Esophagus squamous epithelium (tissue), 5 donors: ENCODE results near the gene CIZ1. TPM values are rescaled to one million over a fixed set of nuclear protein-coding genes. Genes with fewer than 3 reads are reported as not detected.
"Not testable (repeated sequence)": the region's sequence is repeated elsewhere in the genome, so short reads cannot be mapped to it uniquely, and the experiment has no call there.

Experiments used
- DNase-seq: peaks from one replicate; lab custom pipeline; 2025; lab: John Stamatoyannopoulos, UW
- H3K27ac ChIP-seq, 4 donors: fragments of 200-600 bp; sonication (generic); one replicate each; pipeline ENCODE4 v1.5.1; 2016 to 2019; ENCODE audit warnings: mild to moderate bottlenecking in 1 of 4
- H3K27me3 ChIP-seq, 4 donors: fragments of 200-600 bp; sonication (generic); 1 replicate in 3 of 4; 2 replicates in 1 of 4; pipeline versions ENCODE4 v1.5.1 to v1.6.0; 2017 to 2021; ENCODE audit warnings: antibody characterized with exemption in 1 of 4
- H3K36me3 ChIP-seq, 3 donors: fragments of 200-600 bp; sonication (generic); one replicate each; pipeline ENCODE4 v1.5.1; 2016 to 2019
- H3K4me1 ChIP-seq, 3 donors: fragments of 200-600 bp; sonication (generic); one replicate each; pipeline ENCODE4 v1.5.1; 2017 to 2019
- H3K4me3 ChIP-seq, 4 donors: fragments of 200-600 bp; sonication (generic); 1 replicate in 3 of 4; 2 replicates in 1 of 4; pipeline ENCODE4 v1.5.1; 2016 to 2019; ENCODE audit warnings: mild to moderate bottlenecking in 2 of 4, moderate library complexity in 1 of 4
- H3K9me3 ChIP-seq, 3 donors: fragments of 200-600 bp; sonication (generic); one replicate each; pipeline ENCODE4 v1.5.1; 2016 to 2019
- POLR2A ChIP-seq, 4 donors: fragments of 450-650 bp; IDR thresholded peaks; one replicate each; pipeline ENCODE4 v1.6.1; 2017; ENCODE audit warnings: antibody characterized with exemption in 4 of 4, mild to moderate bottlenecking in 4 of 4, moderate library complexity in 3 of 4
- WGBS, 2 donors: methylation state at CpG; one replicate each; pipeline ENCODE4 v1.1.5; 2018; 5-methylcytosine and 5-hydroxymethylcytosine counted together
- intact Hi-C: fragments of 100-400 bp; cut with DNase I; formaldehyde crosslinking; loops from one replicate; pipeline ENCODE4 v1.15.0; 2022
- total RNA-seq, 4 donors: library from RNA; depleted of rRNA; stranded (reverse); fragments of >200 nt; gene quantifications; one replicate each; pipeline ENCODE4 v1.1.0, GENCODE V29; 2016
- TF ChIP-seq, protein P1 (sequence below), 6 experiments: fragments of 450-650 bp in 4 of 6; fragments of 200-600 bp in 2 of 6; sonication (generic) in 2 of 6; IDR thresholded peaks; one replicate each; pipeline ENCODE4 v1.5.1; 2016 to 2019; ENCODE audit warnings: antibody characterized with exemption in 6 of 6, mild to moderate bottlenecking in 4 of 6, moderate library complexity in 4 of 6
- donor health status: DM: yes; HTN: yes; CAD: no.

Gene CIZ1
- total RNA-seq, 4 donors from 2014 or later: 31.0 to 74.6 (median 43.7) TPM

DNA sequence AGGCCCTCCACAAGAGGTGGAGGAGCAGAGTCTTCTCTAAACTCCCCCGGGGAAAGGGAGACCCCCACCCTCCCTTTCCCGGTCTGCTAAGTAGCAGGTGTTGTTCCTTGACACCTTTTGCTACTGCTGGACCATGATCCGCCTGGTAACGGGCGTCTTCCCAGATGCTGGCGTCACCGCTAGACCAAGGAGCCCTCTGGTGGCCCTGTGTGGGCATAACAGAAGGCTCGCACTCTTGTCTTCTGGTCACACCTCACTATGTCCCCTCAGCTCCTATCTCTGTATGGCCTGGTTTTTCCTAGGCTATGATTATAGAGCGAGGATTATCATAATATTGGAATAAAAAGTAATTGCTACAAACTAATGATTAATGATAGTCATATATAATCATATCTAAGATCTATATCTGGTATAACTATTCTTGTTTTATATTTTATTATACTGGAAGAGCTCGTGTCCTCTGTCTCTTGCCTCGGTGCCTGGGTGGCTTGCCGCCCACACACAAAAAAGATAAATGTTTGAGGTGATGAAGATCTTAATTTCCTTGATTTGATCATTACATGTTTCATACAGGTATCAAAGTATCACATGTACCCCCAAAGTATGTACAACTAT is 61.3 kb downstream of the CIZ1 start:
- H3K27ac ChIP-seq, H3K9me3 ChIP-seq, H3K36me3 ChIP-seq, H3K27me3 ChIP-seq, intact Hi-C loops, H3K4me3 ChIP-seq, DNase-seq: not testable (repeated sequence)
- WGBS, 2 donors: 22 to 57% methylated on average over 5 to 10 of the region's 12 CpGs
- TF ChIP-seq, protein P1, sequence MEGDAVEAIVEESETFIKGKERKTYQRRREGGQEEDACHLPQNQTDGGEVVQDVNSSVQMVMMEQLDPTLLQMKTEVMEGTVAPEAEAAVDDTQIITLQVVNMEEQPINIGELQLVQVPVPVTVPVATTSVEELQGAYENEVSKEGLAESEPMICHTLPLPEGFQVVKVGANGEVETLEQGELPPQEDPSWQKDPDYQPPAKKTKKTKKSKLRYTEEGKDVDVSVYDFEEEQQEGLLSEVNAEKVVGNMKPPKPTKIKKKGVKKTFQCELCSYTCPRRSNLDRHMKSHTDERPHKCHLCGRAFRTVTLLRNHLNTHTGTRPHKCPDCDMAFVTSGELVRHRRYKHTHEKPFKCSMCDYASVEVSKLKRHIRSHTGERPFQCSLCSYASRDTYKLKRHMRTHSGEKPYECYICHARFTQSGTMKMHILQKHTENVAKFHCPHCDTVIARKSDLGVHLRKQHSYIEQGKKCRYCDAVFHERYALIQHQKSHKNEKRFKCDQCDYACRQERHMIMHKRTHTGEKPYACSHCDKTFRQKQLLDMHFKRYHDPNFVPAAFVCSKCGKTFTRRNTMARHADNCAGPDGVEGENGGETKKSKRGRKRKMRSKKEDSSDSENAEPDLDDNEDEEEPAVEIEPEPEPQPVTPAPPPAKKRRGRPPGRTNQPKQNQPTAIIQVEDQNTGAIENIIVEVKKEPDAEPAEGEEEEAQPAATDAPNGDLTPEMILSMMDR (IDR thresholded peaks at IDR 0.05): peak in 5 of 6 experiments; percentile 12 to 43 (median 33)
- peaks cover 24 to 38% (median 25%) of the 10 kb centered on the region in 3 donors for H3K4me1 ChIP-seq

DNA sequence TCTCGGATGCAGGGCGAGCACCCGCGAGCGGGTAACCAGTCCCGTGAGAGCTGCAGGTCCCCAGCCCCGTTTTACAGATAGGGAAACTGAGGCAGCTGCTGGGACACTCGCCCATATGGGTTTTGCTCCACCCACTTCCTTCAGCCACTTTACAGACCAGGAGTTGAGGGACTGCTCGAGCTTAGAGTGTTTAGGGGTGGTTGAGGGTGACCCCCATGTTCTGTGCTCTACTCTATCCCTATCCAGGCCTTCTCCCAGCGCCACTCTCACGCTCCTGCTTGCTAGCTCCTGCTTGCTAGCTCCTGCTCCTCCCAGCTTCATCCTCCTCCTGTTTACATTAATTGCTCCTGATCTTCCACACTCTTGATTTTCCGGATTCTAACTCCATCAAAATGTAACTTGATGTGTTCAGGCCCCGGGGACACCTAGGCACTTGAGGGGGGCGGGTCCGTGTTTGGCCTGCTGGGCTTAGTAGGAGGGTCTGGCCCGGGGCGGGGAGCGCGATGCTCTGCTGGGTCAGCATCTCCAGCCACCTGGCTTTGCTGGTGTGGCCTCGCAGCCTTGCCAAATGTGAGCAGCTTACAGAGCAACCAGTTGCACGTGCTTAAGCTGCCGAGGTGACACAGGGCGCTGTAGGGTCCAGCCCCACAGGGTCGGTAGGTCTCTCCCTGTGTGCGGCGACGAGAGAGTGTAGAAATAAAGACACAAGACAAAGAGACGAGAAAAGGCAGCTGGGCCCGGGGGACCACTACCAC is 62.4 kb downstream of the CIZ1 start:
- no peak for DNase-seq
- Histone ChIP-seq H3K9me3 (no peaks in the 10 kb centered on the region), H3K4me3 (peak overlapping the region; percentile 82 to 99 (median 92)), H3K4me1 (peaks cover 25 to 47% (median 27%) of the 10 kb centered on the region in 3 donors), H3K36me3 (peaks cover 0 to 8% (median 8%) of the 10 kb centered on the region in 3 donors), H3K27ac (peak overlapping the region; percentile 88 to 99 (median 97)), H3K27me3 (peaks cover 0 to 8% (median 0%) of the 10 kb centered on the region in 4 donors)
- no peak for TF ChIP-seq POLR2A (IDR thresholded peaks at IDR 0.05)
- TF ChIP-seq, protein P1 (IDR thresholded peaks at IDR 0.05): no peak
- intact Hi-C loops: no loop called here
- WGBS, 2 donors: 42 to 54% methylated on average over 4 to 25 of the region's 29 CpGs

GRCh38 chr9:128127990-128128835 is 63.2 kb downstream of the CIZ1 start:
- intact Hi-C loops: no loop called here
- peaks cover 0 to 16% (median 16%) of the 10 kb centered on the region in 3 donors for H3K36me3 ChIP-seq
- H3K27ac ChIP-seq: peak overlapping the region; percentile 88 to 99 (median 97)
- H3K27me3 ChIP-seq: peaks cover 0 to 8% (median 0%) of the 10 kb centered on the region in 4 donors
- 0% methylated on average over 6 of the region's 82 CpGs; no CpG with 5 or more reads in 1 of the 2 donors for WGBS, 2 donors
- peak; percentile 42 for DNase-seq
- peaks cover 25 to 47% (median 27%) of the 10 kb centered on the region in 3 donors for H3K4me1 ChIP-seq
- H3K4me3 ChIP-seq: peak overlapping the region; percentile 82 to 99 (median 92)
- H3K9me3 ChIP-seq: no peaks in the 10 kb centered on the region
- TF ChIP-seq, protein P1 (IDR thresholded peaks at IDR 0.05): peak in 1 of 6 experiments; percentile 7
- TF ChIP-seq POLR2A (IDR thresholded peaks at IDR 0.05): peak in 1 of 4 donors; percentile 60

GRCh38 chr9:128127568-128127989 is 63.8 kb downstream of the CIZ1 start, which contains the start of gene PTGES2:
Gene PTGES2 (minus strand): TSS chr9:128127729. CDS start chr9:128127717, 12 bp downstream.
- Histone ChIP-seq H3K27me3 (peaks cover 0 to 8% (median 0%) of the 10 kb centered on the region in 4 donors), H3K4me3 (peak within 1 kb of the TSS; percentile 82 to 99 (median 92)), H3K9me3 (no peaks in the 10 kb centered on the region), H3K36me3 (peaks cover 4 to 22% (median 21%) of the 10 kb centered on the region in 3 donors), H3K27ac (peak within 1 kb of the TSS; percentile 88 to 99 (median 97)), H3K4me1 (peaks cover 25 to 47% (median 27%) of the 10 kb centered on the region in 3 donors)
- no CpG with 5 or more reads among the region's 56 CpGs for WGBS, 2 donors
- no peak for DNase-seq
- intact Hi-C loops: no loop called here
- peak in 1 of 4 donors; percentile 44 for TF ChIP-seq POLR2A (IDR thresholded peaks at IDR 0.05)
- TF ChIP-seq, protein P1 (IDR thresholded peaks at IDR 0.05): no peak
